Stimulated activated memory B cell treated with anti-CD40 and anti-IgM and Interleukin-4, amounts not matched to agents 10 μg/mL and 1 μg/mL and 100 μg/mL, for 72 hours (primary cell): ENCODE measurements around the gene SLIT2.

ENCODE experiments used
- ATAC-seq: fragments of 150-1000 bp; cut with Tn5 transposase; 2 replicates; pipeline ENCODE4 v1.10.0; 2021
- H3K27ac Mint-ChIP-seq: one replicate; pipeline ENCODE4 v1.8.0; 2022; ENCODE audit warnings: mild to moderate bottlenecking, mixed read lengths
- H3K27me3 Mint-ChIP-seq: one replicate; pipeline ENCODE4 v1.8.0; 2022; ENCODE audit warnings: mixed read lengths
- H3K36me3 Mint-ChIP-seq: one replicate; pipeline ENCODE4 v1.8.0; 2022; ENCODE audit warnings: mixed read lengths
- H3K4me1 Mint-ChIP-seq: one replicate; pipeline ENCODE4 v1.8.0; 2022; ENCODE audit warnings: mixed read lengths
- H3K4me3 Mint-ChIP-seq: one replicate; pipeline ENCODE4 v1.8.0; 2022; ENCODE audit warnings: mild to moderate bottlenecking, moderate library complexity, mixed read lengths
- H3K9me3 Mint-ChIP-seq: one replicate; pipeline ENCODE4 v1.8.0; 2022; ENCODE audit warnings: mixed read lengths

Gene SLIT2

GRCh38 chr4:20281453-20281852 is 29.7 kb downstream of the SLIT2 start:
- H3K36me3 Mint-ChIP-seq, result no peaks in the 10 kb centered on the region
- no peaks in the 10 kb centered on the region for H3K9me3 Mint-ChIP-seq
- H3K4me3 Mint-ChIP-seq, result no peak overlapping the region
- no peaks in the 10 kb centered on the region for H3K27me3 Mint-ChIP-seq
- no peaks in the 10 kb centered on the region for H3K4me1 Mint-ChIP-seq
- H3K27ac Mint-ChIP-seq, result no peak overlapping the region
- ATAC-seq, result no peak

GRCh38 chr4:20283039-20283438 is 31.3 kb downstream of the SLIT2 start:
- Mint-ChIP-seq H3K27me3 (no peaks in the 10 kb centered on the region), H3K36me3 (no peaks in the 10 kb centered on the region), H3K4me3 (no peak overlapping the region), H3K4me1 (no peaks in the 10 kb centered on the region), H3K9me3 (no peaks in the 10 kb centered on the region), H3K27ac (no peak overlapping the region)
- no peak for ATAC-seq

GRCh38 chr4:20284990-20285389 is 33.3 kb downstream of the SLIT2 start:
- Mint-ChIP-seq H3K27ac (no peak overlapping the region), H3K4me1 (no peaks in the 10 kb centered on the region), H3K36me3 (no peaks in the 10 kb centered on the region), H3K9me3 (no peaks in the 10 kb centered on the region), H3K27me3 (no peaks in the 10 kb centered on the region), H3K4me3 (no peak overlapping the region)
- ATAC-seq, result no peak

- Mint-ChIP-seq H3K4me1 (no peaks in the 10 kb centered on the region), H3K9me3 (no peaks in the 10 kb centered on the region), H3K36me3 (no peaks in the 10 kb centered on the region), H3K4me3 (no peak overlapping the region), H3K27ac (no peak overlapping the region), H3K27me3 (no peaks in the 10 kb centered on the region)
- ATAC-seq, result no peak
These were observed 35.5 kb downstream of the SLIT2 start for GRCh38 chr4:20287246-20287645.

- Mint-ChIP-seq H3K27me3 (no peaks in the 10 kb centered on the region), H3K9me3 (no peaks in the 10 kb centered on the region), H3K27ac (no peak overlapping the region), H3K36me3 (no peaks in the 10 kb centered on the region), H3K4me1 (no peaks in the 10 kb centered on the region), H3K4me3 (no peak overlapping the region)
- ATAC-seq, result no peak
These were observed 36.4 kb downstream of the SLIT2 start for GRCh38 chr4:20288047-20288650.

- Mint-ChIP-seq H3K4me3 (no peak overlapping the region), H3K4me1 (no peaks in the 10 kb centered on the region), H3K27me3 (no peaks in the 10 kb centered on the region), H3K36me3 (no peaks in the 10 kb centered on the region), H3K27ac (no peak overlapping the region), H3K9me3 (no peaks in the 10 kb centered on the region)
- no peak for ATAC-seq
These were observed 37.3 kb downstream of the SLIT2 start for GRCh38 chr4:20288846-20289512.

GRCh38 chr4:20289782-20290181 is 38.1 kb downstream of the SLIT2 start:
- H3K9me3 Mint-ChIP-seq, result no peaks in the 10 kb centered on the region

GRCh38 chr4:20292739-20293138 is 41.0 kb downstream of the SLIT2 start:
- no peaks in the 10 kb centered on the region for H3K36me3 Mint-ChIP-seq
- no peak overlapping the region for H3K4me3 Mint-ChIP-seq
- ATAC-seq, result no peak
- no peaks in the 10 kb centered on the region for H3K4me1 Mint-ChIP-seq
- no peaks in the 10 kb centered on the region for H3K9me3 Mint-ChIP-seq
- H3K27me3 Mint-ChIP-seq, result no peaks in the 10 kb centered on the region
- H3K27ac Mint-ChIP-seq, result no peak overlapping the region

More at GRCh38 chr4:20289782-20290181, 38.1 kb downstream of the SLIT2 start:
- H3K27me3 Mint-ChIP-seq, result no peaks in the 10 kb centered on the region
- H3K36me3 Mint-ChIP-seq, result no peaks in the 10 kb centered on the region
- H3K4me3 Mint-ChIP-seq, result no peak overlapping the region
- no peak for ATAC-seq
- H3K27ac Mint-ChIP-seq, result no peak overlapping the region
- H3K4me1 Mint-ChIP-seq, result no peaks in the 10 kb centered on the region

GRCh38 chr4:20297261-20297660 is 45.6 kb downstream of the SLIT2 start:
- Mint-ChIP-seq H3K9me3 (no peaks in the 10 kb centered on the region), H3K4me3 (no peak overlapping the region)

GRCh38 chr4:20297783-20298182 is 46.1 kb downstream of the SLIT2 start:
- no peaks in the 10 kb centered on the region for H3K27me3 Mint-ChIP-seq
- H3K4me3 Mint-ChIP-seq, result no peak overlapping the region
- no peaks in the 10 kb centered on the region for H3K36me3 Mint-ChIP-seq
- ATAC-seq, result no peak
- no peaks in the 10 kb centered on the region for H3K4me1 Mint-ChIP-seq
- H3K9me3 Mint-ChIP-seq, result no peaks in the 10 kb centered on the region
- H3K27ac Mint-ChIP-seq, result no peak overlapping the region

More at GRCh38 chr4:20297261-20297660, 45.6 kb downstream of the SLIT2 start:
- Mint-ChIP-seq H3K36me3 (no peaks in the 10 kb centered on the region), H3K4me1 (no peaks in the 10 kb centered on the region), H3K27ac (no peak overlapping the region), H3K27me3 (no peaks in the 10 kb centered on the region)
- ATAC-seq, result no peak

GRCh38 chr4:20298455-20298854 is 46.8 kb downstream of the SLIT2 start:
- H3K4me3 Mint-ChIP-seq, result no peak overlapping the region
- H3K36me3 Mint-ChIP-seq, result no peaks in the 10 kb centered on the region
- no peaks in the 10 kb centered on the region for H3K27me3 Mint-ChIP-seq
- no peaks in the 10 kb centered on the region for H3K9me3 Mint-ChIP-seq
- no peak overlapping the region for H3K27ac Mint-ChIP-seq
- ATAC-seq, result no peak
- no peaks in the 10 kb centered on the region for H3K4me1 Mint-ChIP-seq

GRCh38 chr4:20298986-20299385 is 47.3 kb downstream of the SLIT2 start:
- no peaks in the 10 kb centered on the region for H3K27me3 Mint-ChIP-seq
- H3K36me3 Mint-ChIP-seq, result no peaks in the 10 kb centered on the region
- H3K27ac Mint-ChIP-seq, result no peak overlapping the region
- no peaks in the 10 kb centered on the region for H3K4me1 Mint-ChIP-seq
- ATAC-seq, result no peak
- H3K4me3 Mint-ChIP-seq, result no peak overlapping the region
- no peaks in the 10 kb centered on the region for H3K9me3 Mint-ChIP-seq

- Mint-ChIP-seq H3K9me3 (no peaks in the 10 kb centered on the region), H3K36me3 (no peaks in the 10 kb centered on the region), H3K4me3 (no peak overlapping the region)
These were observed 47.8 kb downstream of the SLIT2 start for GRCh38 chr4:20299515-20299914.

GRCh38 chr4:20301161-20301560 is 49.5 kb downstream of the SLIT2 start:
- Mint-ChIP-seq H3K27me3 (no peaks in the 10 kb centered on the region), H3K27ac (no peak overlapping the region), H3K9me3 (no peaks in the 10 kb centered on the region), H3K36me3 (no peaks in the 10 kb centered on the region), H3K4me1 (no peaks in the 10 kb centered on the region), H3K4me3 (no peak overlapping the region)
- no peak for ATAC-seq

More at GRCh38 chr4:20299515-20299914, 47.8 kb downstream of the SLIT2 start:
- Mint-ChIP-seq H3K4me1 (no peaks in the 10 kb centered on the region), H3K27ac (no peak overlapping the region), H3K27me3 (no peaks in the 10 kb centered on the region)
- ATAC-seq, result no peak
